ENCODE data around the gene MYO1A.
"Not testable (repeated sequence)": the region's sequence is repeated elsewhere in the genome, so short reads cannot be mapped to it uniquely, and the experiment has no call there.

MYO1A gene

DNA sequence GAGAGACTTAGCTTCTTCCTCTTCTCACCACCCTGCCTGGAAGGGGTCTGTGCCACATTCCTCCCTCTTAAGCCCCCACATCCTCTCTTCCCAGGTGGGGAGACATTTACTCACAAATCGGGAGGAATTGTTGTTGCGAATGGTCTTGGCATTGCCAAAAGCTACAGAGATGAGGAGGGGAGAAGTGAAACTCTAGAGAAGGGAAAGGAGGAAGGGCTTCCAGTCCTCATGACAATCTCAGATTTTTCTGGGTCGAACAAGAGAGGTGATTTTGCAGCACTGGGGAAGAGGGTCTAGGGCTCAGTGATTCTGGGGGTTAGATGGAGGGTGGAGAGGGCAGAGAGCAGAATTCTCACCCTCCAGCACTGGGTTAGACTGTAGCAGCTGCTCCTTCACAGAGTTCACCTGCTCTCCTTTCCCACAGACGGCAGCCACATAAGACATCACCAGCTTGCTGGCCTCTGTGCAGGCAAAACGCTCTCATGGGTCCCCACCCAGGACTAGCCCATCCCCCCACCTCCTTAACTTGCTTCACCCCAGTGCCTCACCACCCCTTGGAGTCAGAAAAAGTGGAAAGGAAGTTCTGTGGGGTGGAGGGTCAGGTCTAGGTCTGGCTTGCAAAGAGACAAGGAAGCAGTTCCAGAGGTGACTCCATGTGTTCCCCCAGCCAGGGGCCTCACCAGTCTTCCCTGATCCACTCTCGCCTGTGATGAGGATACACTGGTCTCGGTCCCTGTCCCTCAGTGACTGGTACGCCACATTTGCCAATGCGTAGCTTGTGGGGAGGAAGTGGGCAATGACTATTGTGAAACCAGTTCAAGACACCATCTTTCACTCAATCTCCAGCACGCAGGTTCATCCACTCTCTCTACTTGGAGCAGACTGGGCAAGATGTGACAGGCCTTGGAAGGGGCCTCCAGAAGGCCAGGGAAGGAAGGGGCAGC lies 2.7 kb downstream of the MYO1A start:
- no peak for DNase-seq (ENCODE audit: low spot score)

DNA sequence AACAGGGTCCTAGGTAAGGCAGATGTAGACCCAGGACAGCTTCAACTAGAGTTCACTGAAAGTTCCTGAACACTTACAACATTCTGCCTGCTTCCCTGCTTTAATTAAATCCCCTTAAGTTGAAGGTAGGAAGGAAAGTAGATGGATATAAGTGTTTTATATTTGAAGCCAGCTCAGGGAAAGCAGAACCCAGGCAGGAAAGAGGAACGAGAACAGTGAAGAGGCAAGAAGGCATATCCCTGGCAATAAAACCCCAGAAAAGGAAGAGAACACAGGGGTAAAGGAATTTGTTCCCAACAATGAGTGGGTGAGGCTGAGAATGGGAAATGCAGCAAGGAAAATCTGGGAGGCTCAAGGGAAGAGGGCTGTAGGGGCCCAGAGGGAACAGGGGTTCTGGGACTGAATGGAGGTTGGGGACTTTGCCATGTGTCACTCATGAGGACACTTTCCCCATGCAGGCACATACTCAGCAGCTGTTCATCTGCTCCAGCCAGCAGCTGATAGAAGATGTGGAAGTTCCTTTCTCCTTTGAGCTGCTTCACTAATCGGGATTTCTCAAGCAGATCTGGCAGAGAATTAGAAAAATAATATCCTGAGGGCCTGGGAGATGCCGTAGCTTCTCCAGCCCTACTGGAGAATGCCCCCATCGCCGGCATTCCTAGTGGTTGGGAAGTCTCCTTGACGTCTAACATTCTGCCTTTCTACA lies 3.7 kb downstream of the MYO1A start:
- no peak for DNase-seq (ENCODE audit: low spot score)

DNA sequence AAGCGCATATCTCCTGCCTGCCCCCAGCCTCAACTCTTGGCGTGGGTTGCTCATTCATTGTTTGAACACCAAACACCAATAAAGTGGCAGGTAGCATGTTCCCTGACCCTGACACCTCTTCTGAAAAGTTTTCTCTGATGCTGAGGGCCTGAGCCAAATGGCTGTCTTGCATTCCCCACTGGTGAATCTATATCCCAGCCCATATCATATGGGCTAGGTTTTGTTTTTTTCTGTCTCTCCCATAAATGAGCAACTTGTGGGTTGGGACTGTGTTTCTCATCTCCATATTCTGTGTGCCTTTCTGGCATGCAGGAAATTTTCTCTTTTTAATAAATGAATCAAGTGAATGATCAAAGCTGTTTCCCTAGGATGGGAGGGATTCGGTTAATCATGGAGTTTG lies 5.0 kb downstream of the MYO1A start:
- no peak for DNase-seq (ENCODE audit: low spot score)

DNA sequence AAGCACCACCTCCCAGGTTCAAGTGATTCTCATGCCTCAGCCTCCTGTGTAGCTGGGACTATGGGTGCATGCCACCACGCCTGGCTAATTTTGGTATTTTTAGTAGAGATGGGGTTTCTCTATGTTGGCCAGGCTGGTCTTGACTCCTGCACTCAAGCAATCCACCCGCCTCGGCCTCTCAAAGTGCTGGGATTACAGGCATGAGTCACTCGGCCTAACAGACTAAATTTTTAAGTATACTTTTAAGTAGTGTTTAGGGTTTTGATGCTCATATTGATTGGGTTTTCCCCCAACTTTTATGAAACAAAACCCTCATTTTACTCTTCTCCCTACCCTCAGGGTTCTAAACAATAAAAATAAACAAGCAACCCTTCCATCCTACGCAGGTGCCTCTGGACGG lies 5.5 kb downstream of the MYO1A start:
- no peak for DNase-seq (ENCODE audit: low spot score)

DNA sequence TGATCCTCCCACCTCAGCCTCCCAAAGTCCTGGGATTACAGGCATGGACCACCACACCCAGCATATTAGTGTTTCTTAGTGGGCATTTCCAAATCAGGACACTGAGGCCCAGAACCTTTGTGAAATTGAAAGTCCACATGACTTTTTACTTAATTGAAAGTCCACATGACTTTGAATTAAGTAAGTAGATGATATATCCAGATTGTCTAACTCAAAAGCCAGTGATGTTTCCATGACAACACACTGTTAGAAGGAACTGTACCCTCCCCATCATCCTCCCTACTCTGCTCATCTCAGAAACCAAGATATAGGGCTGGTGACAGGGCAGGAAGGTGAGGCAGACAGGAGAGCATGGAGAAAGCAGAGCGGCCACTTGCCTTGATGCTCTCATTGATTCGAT lies 7.2 kb downstream of the MYO1A start:
- DNase-seq (ENCODE audit: low spot score): no peak

DNA sequence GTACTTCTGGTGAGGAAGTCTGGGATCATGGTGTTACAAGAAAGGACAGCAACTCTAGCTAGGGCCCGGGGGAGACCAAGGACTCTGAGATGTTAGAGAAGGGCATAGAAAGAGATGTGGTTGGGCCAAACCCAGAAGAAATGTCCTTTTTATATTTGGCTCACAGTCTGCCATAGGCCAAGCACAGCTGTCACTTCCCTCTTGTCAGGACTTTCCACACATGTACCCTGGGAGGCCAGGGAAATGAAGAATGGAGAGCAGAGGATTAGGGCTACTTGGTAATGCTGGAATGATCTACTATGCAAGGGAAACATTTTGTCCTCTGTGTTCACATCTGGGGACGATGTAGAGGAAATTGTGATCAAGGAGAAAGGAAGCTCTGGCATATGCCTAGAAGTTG lies 9.2 kb downstream of the MYO1A start:
- no peak for DNase-seq (ENCODE audit: low spot score)

DNA sequence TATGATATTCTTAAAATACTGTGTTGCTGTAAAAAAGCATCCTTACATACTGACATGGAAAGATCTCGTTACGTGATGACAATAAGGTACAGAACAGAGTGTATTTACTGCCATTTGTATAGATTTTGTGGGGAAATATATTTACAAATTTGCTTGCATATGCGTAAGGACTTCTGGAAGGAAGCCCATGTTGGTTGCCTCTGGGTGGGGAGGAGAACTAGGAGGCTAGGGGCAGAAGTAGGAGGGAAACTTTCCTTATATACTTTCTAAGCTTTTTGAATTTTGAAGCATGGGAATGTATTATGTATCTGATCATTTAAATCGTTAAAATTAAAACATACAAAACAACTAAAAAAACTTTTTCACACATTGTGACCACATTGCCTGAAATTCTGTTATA lies 9.7 kb downstream of the MYO1A start:
- DNase-seq (ENCODE audit: low spot score): no peak

DNA sequence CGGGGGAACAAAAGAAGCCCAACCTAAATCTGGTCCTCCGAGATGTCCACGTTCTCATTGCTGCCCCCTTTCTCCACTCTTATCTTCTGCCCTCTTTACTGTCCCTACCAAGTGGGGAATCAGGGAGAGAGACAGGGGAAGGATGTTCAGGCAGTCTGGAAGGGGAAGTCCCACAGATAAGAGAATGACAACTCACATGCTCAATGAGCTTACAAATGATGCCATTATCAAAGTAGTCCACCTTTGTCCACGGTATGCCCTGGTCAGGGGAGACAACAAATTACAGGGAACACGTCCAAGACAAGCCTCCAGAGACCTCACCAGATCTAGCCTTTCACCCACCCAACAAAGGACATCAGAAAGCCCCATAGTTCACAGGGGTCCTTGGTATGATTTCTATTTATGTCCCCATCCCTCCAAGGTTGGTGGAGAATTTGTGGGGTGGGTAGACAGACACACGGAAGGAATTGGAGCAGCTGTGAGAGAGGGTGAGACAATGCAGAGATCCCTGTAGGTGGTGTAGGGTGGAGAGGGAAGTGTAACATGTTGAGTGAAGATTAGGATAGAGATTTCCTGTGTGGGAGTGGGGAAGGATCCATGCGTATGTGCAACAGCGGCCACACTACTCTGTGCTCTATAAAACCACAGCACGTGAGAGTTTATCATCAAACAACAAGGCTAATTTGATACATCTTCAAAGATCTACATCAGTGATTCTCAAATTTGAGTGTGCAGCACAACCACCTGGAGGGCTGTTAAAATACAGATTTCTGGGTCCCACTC lies 10.7 kb downstream of the MYO1A start:
- DNase-seq (ENCODE audit: low spot score): no peak

DNA sequence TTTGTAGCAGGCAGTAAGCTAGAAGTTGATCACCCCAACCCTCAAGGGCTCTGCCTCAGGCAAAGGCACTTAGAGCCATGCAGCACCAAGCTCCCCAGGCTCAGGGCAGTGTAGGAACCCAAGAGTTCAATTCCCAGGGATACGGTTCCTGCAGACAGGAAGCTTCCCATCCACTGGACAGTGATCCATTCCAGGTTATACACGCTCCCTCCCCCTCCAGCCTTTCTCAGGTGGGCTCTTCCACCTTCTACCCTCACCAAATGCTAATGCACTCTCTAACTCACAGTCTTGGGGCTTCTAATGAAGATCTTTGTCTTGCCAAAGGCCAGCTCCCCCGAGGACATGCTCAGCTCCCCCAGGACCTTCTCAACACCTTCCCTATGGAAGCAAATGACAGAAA lies 12.7 kb downstream of the MYO1A start:
- DNase-seq (ENCODE audit: low spot score): no peak

DNA sequence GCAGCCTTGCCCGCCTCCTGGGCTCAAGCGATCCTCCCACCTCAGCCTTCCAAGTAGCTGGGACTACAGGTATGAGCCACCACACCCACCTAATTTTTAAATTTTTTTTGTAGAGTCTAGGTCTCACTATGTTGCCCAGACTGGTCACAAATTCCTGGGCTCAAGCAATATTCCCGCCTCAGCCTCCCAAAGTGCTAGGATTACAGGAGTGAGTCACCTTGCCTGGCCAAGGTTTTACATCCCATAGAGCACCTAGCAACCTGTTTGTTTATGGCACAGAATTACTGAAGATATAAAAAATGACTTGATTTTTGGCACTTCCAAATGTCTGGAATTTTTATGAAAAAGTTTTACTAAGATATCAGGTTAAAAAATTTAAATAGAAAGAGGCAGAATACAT lies 16.5 kb downstream of the MYO1A start:
- no peak for DNase-seq (ENCODE audit: low spot score)

DNA sequence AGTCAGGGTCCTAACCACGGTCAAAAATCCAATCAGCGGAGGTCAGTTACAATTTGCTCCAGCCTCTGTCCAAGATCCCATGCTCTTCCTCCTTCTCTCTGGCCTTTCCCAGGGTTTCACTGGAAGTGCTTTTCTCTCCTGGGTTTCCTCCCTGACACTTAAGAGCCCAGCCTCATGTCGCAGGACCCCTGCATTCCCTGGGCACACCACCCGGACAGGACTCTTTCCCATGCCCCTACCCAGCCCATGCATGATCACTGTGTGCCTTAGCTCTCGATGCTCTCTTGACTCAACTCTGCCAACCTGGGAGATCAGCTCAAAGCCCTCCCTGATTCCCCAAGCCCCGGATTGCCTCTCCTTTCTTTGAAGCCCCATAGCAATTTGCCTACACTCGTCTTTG lies 18.1 kb downstream of the MYO1A start:
- no peak for DNase-seq (ENCODE audit: low spot score)

DNA sequence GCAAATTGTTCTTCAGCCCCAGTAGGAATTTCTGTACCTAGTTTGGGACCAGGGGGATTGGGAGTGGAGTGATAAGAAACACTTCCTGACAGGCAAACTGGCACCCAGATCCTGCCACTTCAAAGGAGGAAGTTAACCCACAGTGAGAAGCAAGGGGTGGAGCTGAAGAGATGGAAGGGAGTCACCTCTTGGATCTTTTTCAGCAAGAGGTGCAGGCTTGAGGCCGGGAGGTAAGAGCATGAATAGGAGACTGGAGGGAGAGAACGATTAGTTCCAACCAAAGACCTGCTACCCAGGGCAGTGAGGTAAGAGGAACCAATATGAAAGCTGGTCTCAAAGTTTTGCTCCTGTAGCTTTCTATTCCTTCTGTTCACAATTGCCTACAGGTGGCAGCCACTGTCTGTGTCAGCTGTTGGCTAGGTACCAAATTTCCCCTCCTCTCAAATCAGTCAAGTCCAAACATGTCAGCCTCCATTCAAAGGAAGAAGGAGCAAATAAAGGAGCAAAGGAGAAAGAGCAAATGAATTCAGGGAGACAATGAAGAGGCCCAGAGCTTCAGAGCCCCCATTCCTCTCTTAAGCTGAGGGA lies 18.7 kb downstream of the MYO1A start:
- no peak for DNase-seq (ENCODE audit: low spot score)

DNA sequence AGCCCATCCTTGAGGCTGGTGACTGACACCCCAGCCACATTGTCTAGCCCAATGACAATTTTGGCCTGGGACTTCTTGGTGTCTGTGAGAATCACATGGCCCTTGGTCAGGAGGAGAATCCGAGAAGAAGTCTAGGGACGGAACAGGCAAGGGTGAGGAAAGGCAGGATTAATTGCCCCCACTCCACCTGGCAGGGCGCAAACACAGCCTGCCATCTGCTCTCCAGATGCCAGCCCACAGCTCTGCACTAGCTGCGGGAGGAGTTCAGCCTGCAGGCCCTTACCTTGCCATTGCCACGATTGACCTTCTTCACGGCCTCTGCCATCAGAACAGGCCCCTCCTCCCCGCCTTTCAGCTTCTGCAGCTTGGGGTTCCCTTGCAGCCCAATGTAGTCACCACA lies 20.5 kb downstream of the MYO1A start:
- no peak for DNase-seq (ENCODE audit: low spot score)

DNA sequence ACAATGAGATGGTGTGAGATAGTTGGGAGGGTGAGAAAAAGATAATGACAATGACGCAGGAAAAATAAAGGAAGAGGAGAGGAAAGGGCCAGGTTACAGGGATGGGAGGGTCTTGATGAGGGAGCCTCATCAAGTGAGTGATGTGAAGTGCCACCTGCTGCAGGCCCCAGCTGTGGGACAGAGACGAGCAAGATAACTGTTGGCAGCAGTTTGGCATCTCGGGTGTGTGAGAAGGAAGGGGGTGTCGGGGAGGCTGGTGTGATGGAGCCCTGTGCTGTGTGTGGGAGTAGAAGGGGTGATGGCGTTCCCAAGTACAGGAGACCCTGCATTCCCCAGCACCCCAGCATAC lies 22.1 kb downstream of the MYO1A start:
- DNase-seq (ENCODE audit: low spot score): no peak

DNA sequence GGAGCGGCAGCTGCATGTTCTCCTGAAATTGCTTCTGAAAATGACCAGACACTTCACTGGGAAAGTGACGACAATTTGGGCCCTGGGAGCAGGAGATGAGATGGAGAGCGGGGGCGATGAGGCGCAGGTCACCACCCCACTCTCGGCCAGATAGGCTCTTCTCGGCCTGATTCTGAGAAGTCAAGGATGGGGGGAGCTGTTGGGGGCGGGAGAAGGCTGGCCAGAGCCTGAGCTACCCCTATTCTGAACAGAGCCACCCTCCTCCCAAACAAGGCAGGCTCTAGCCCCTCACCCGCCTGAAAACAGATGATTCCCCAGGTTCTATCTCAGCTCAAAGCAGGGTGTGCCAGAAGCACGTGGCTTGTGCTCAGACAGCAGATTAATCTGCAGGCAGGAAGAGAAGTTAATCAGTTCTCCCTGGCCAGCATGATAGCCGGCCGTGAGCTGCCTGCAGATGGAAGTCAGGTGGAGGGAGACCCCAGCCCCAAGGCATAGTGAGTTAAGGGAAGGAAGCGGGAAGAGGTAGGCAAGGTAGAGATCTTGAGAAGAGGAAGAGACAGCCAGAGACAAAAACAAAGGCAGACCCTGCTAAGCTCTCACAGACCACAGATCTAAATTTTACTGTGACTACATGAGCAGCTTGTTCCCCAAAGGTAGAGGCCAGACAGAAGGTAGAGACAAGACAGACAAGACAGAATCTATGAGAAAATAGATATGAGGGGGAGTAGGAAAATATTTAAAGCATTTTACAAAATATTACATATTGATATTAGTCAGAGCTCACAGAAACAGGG lies 22.7 kb downstream of the MYO1A start:
- no peak for DNase-seq (ENCODE audit: low spot score)

DNA sequence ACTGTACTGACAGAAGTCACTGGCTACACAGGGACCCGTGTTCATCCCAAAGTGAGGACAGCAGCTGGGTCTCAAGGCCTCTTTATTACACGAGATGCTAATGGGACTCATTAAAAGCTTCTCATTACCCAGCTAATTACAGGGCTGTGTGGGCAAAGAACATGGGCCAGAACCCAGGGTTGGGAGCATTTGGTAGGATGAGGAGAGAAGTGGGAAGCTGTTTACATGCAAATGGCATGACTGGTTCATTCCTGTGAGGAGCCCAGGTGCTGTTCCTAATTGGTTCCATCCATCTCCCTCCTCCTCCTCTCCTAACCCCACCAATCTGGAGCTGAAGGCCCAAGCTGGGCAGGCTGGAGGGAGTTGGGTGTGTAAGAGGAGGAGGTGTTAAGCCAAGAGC lies 24.7 kb downstream of the MYO1A start:
- DNase-seq (ENCODE audit: low spot score): no peak

DNA sequence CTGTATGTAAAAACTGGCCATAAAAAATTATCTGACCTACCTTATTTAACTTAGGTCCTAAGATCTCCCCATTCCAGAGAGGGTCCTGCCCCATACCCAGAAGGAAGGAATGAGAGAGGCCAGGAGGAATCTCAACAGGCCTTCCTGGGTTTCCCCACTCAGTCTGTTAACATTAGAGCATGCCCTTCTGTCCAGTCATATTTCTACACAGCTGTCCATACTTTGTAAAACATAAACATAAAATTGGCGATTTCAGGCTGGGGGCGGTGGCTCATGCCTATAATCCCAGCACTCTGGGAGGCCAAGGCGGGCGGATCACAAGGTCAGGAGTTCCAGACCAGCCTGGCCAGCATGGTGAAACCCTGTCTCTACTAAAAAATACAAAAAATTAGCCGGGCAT lies 27.6 kb downstream of the MYO1A start:
- not testable (repeated sequence) for DNase-seq (ENCODE audit: low spot score)

DNA sequence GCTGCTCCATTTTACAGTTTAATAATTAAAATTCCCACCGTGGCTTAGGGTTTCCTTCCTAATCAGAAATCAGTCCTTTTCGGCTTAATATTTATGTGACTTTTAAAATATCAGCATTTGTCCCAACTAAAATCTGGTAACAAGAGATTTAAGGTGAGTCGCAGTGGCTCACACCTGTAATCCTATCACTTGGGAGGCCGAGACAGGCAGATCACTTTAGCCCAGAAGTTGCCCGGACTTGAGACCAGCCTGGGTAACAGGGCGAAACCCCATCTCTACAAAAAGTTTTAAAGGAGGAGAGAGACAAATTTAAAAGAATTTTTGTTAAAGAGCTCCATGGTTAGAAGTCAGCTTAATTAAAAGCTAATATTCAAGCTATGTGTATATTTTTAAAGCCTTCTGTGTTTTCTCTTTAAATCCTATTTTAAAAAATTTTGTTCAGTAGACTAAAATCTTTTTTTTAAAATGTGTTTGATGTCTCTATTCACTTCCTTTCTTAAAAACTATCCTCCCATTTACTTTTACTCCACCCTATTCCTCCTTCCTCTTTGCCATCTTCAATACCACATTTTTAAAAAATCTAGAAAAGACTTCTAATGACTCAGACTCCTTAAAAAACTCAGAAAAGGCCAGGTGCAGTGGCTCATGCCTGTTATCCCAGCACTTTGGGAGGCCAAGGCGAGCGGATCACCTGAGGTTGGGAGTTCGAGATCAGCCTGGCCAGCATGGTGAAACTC lies 29.8 kb downstream of the MYO1A start:
- no peak for DNase-seq (ENCODE audit: low spot score)

DNA sequence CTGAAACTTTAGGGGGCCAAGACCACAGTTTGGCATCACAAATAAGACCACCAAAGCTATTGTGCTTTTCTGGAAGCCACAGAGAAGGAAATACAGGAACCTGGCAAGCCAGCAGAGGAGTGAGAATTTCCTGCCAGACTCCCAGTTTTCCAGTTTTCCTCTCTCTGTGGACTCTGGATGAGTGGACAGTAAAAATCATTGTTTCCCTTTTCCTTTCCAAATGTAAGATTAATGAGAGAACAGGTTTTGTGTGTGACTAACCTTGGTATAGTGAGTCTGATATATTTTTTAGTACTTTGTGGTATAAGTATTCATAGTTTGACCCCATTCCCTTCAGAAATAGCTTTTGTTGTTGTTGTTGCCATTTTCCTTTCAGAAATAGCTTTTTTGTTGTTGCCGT lies 31.0 kb downstream of the MYO1A start:
- DNase-seq (ENCODE audit: low spot score): no peak

DNA sequence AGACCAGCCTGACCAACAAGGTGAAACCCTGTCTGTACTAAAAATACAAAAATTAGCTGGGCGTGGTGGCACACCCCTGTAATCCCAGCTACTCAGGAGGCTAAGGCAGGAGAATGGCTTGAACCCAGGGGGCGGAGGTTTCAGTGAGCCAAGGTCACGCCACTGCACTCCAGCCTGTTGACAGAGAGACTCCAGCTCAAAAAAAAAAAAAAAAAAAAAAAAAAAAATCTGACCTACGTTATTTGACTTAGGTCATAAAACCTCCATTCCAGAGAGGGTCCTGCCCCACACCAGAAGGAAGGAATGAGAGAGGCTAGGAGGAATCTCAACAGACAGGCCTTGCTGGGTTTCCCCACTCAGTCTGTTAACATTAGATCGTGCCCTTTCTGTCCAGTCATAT lies 31.6 kb downstream of the MYO1A start:
- not testable (repeated sequence) for DNase-seq (ENCODE audit: low spot score)

DNA sequence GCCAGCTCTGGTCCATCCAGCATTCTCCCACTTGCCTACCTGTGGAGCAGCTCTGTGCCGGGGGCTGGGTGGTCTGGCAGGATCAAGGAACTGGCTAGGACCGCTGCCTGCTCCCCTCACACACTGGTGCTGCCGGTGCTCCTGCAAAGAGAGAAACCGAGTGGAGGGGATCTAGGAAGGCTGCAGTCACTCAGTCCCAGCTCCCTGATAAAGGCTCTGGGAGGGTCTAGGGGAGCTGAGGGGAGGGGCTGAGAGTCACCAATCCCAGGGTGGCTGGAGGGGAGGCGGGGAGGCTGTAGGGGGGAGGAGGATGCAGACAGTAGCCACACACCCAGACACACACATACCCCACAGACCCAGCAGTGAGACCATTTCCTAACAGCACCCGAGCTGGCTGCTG lies 33.6 kb downstream of the MYO1A start, which contains the start of gene TAC3:
Gene TAC3 (minus strand): TSS at position 182 of the 400 bp plus-strand sequence. CDS start 732 bp downstream, outside the sequence.
- DNase-seq (ENCODE audit: low spot score): no peak

Measured in COLO829 (cell line).